HG03565 (cell line): ENCODE results near the gene RBM23.

ENCODE experiments used
- ATAC-seq: cut with Tn5 transposase; IDR thresholded peaks from one replicate; pipeline ENCODE4 v1.9.1; 2021; ENCODE audit warnings: mild to moderate bottlenecking, moderate library complexity; ENCODE audit not compliant: unreplicated experiment

Gene RBM23

GRCh38 chr14:22845821-22846625 is 72.9 kb downstream of the RBM23 start:
- no peak for ATAC-seq

GRCh38 chr14:22845103-22845394 is 73.9 kb downstream of the RBM23 start:
- ATAC-seq = no peak

DNA sequence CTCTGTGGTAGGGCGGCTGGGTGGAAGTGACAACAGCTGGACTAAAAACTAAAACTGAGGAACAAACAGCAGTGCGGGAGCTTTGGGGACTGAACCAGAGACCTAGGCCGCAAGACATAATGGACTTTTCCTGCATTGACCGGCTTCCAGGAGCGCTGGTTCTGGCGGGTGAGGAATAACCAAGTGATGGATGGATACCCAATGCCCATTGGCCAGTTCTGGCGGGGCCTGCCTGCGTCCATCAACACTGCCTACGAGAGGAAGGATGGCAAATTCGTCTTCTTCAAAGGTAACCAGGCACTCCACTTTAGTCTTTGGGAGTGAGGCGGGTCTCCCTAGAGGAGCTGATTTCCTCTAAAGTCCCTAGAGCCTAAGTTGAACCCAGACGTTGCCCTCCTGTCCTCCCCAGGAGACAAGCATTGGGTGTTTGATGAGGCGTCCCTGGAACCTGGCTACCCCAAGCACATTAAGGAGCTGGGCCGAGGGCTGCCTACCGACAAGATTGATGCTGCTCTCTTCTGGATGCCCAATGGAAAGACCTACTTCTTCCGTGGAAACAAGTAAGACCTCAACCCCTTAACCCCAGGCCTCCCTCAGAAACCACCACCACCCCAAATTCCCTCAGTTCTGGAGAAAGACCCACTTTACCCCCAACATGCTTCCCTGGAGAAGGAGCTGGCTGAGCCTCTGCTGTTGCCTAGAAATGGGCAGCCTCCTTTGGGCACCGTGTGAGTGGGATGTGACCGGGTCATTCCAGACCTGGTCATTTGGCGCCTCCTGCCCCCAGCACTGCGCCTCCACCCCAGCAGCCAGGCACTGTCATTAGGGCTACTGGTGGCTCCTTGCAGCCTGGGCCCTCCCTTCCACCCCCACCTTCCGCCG is 74.5 kb downstream of the RBM23 start:
- no peak for ATAC-seq
